ENCODE data around the gene EPX.
A peak's percentile ranks its signal among the peaks of the same experiment; 100 is the strongest.

Gene EPX

DNA sequence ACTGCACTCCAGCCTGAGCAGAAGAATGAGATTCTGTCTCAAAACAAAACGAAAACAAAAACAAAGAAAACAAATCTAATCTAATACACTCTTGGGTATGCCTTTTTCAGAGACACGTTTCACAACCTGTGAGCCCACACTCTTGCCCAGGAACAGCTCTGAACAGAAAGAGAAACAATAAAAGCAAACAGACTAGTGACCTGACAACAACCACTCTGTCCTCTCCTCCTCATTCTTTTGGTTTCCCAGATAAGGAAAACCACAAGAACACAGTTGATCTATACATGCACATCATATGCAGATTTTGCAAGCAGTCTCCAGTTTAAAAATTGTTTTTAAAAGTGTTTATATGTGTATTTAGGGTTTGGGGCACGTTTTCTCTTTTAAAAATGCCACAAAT lies 25.2 kb downstream of the EPX start:
- intact Hi-C loops (cut with DNase I): no loop called here
- no peak for DNase-seq

GRCh38 chr17:58219007-58219788 lies 26.7 kb downstream of the EPX start, which contains the start of gene MKS1:
MKS1 (minus strand) TSS chr17:58219255; CDS start chr17:58219230, 25 bp downstream.
- intact Hi-C loops (cut with DNase I): no loop called here

DNA sequence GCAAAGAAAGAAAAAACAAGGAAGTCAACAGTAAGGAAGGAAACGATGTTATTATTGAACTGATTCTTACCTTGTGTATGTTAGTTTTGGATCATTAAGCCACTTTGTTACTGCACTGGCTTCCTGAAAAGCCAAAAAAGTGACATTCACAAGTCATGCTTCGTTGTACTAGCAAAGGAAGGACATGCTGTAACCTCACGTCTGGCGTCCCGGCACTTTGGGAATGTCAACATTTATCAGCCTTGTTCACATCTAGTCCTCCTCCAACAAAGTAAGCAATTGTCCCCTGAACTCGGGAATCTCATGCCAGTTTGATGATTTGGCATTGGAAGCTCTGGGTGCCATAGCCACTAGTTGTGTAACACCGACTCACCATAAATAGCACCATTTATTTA lies 27.3 kb downstream of the EPX start:
- DNase-seq: peak in 4 of 42 donors; percentile 6 to 38 (median 14)
- intact Hi-C loops (cut with DNase I): no loop called here

More at GRCh38 chr17:58219007-58219788, 26.7 kb downstream of the EPX start, which contains the start of gene MKS1:
- DNase-seq: peak; percentile 91 to 98 (median 96)

DNA sequence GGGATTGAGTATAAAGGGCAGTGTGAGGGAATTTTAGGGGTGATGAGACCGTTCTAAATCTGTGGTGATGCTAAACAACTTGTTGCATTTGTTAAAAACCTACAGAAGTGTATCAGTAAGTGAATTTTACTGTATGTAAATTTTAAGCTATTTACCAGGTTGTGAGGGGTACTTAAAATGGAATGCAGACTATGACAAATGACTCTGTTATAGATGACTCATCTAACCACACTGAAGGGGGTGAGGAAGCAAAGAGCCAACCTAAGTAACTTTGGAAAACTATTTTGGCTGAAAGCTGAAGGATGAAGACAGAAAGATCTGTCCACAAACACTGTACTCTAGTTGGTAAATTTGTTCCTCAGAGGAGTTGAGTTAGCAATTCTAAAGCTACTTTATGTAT lies 31.8 kb downstream of the EPX start:
- no peak for DNase-seq
- intact Hi-C loops (cut with DNase I): no loop called here

- DNase-seq: no peak
- intact Hi-C loops (cut with DNase I): no loop called here
Measured at GRCh38 chr17:58227733-58228132, 35.2 kb downstream of the EPX start.

DNA sequence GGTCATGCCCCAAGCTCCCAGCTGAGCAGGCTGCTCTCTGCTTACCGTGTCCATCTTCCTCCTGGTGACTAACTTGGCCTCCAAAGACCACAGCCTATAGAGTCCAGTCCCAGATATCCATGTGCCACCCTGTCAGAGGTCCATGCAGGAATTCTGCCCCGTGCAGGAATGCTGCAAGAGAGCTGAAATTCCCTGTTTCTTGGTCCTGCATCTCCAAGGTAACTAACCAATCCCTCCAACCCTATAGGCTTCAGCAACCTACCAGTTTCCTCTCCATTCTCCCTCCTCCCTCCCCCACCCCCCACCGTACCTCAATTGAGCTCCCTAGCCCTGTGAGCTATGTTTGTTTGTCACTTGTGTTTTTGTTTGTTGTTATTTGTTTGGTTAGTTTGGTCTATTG lies 36.2 kb downstream of the EPX start:
- intact Hi-C loops (cut with DNase I): no loop called here
- no peak for DNase-seq

DNA sequence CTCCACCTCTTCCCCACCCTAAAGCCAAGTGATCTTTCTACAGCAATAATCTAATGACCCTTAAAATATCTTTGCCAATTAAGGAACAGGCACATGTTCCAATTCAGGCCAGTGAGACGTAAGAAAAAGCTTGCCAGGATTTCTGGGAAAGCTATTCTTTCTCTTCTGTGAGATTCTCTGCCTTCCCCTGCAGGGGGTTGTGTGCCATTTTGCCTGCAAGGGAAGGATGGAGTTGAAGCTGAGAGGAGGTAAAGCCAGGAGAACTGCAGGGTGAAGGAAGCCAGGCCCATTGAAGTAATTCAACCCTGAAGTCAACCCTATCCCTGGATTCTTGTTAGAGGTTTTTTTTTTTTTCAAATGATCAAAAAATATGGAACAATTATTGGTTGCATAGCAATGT lies 36.9 kb downstream of the EPX start:
- DNase-seq: no peak
- intact Hi-C loops (cut with DNase I): no loop called here

- DNase-seq: no peak
- intact Hi-C loops (cut with DNase I): no loop called here
Measured at GRCh38 chr17:58229881-58230280, 37.4 kb downstream of the EPX start.

GRCh38 chr17:58231641-58232040 lies 39.1 kb downstream of the EPX start:
- intact Hi-C loops (cut with DNase I): no loop called here
- no peak for DNase-seq

GRCh38 chr17:58232707-58233156 lies 40.2 kb downstream of the EPX start:
- intact Hi-C loops (cut with DNase I): no loop called here

GRCh38 chr17:58233543-58233942 lies 41.0 kb downstream of the EPX start:
- no peak for DNase-seq
- intact Hi-C loops (cut with DNase I): no loop called here

More at GRCh38 chr17:58232707-58233156, 40.2 kb downstream of the EPX start:
- DNase-seq: peak; percentile 14 to 93 (median 70)

DNA sequence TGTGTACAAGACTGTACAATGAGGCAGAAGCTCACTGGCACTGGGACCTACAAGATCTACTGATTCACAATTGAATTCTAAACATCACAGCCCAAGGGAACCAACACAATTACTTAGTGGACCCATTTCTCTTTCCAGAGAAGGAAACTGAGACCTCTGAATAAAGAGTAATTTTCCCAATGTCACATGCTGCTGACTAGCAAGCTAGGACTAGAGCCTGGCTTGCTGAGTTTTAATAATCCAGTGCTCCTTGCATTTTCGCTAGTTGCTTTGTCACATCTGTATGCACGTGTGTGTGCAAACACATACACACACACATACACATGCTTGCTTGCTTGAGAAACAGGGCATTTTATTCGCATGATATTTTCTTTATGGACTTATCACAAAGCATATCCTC lies 42.0 kb downstream of the EPX start:
- intact Hi-C loops (cut with DNase I): no loop called here

DNA sequence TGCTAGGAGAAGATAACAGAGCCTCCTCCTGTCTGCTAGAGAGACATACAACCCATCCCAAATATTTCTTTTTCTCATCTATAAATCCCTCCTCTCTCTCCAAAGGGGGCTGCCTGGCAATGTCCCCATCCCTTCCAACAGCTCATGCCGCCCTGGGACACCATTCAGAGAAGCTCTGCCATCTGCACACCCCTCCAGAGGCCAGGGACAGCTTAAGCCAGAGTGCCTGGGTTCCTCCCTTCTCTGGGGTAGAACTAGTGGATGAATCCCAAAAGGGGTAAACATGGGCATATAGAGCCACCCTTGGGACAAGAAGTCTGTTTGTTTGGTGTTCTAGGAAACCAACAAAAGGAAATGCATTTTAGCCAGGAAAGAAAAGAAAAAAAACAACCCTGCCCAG lies 43.3 kb downstream of the EPX start:
- DNase-seq: no peak
- intact Hi-C loops (cut with DNase I): no loop called here

More for the DNA sequence above, 42.0 kb downstream of the EPX start:
- no peak for DNase-seq

DNA sequence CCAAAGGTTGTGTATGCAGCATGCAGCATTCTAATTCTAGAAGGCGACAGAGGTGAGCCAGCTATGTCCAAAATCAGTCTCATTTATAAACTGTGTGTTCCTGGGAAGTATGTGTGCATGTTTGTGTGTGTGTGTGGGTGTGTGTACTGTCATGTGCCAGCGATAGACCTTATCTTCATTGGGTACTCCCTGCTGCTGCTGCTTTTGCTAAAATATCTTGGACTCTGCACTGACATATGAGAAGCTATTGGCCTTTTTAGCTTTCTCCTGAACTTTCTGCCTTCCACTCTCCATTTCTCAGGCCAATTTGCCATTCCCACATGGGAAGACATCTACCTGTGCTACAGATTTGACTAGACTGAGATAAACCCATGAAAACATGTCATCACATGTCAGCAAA lies 43.9 kb downstream of the EPX start:
- DNase-seq: no peak

DNA sequence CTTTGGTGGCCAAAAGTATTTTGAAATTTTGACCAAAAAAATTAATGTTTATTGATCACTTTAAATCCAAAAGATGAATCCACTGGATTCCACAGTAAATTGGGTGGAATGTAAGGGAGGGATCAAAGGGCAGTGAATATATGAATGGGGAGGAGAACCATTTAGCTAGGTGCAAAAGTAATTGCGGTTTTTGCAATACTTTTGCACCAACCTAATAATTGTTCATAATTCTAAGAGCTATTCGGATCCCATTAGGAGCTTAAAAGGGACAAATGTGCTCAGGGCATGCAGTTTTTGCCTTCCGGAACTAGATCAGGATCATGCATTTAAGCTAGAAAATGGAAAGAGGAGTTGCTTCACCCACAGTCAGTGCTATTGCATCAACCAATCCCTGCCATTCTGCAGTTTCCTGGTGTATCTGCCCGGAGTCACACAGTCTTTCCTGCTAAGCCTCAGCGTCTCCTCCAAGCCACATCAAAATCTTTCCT lies 45.7 kb downstream of the EPX start, which contains the start of gene LPO:
TSS of gene LPO (plus strand) at position 438 of the 488 bp plus-strand sequence. CDS start 4,396 bp downstream, outside the sequence.
- DNase-seq: no peak
- intact Hi-C loops (cut with DNase I): no loop called here

More for the DNA sequence above, 43.9 kb downstream of the EPX start:
- intact Hi-C loops (cut with DNase I): no loop called here

GRCh38 chr17:58239987-58240386 lies 47.5 kb downstream of the EPX start:
- no peak for DNase-seq
- intact Hi-C loops (cut with DNase I): no loop called here

GRCh38 chr17:58242171-58242784 lies 49.8 kb downstream of the EPX start:
- intact Hi-C loops (cut with DNase I): no loop called here
- DNase-seq: no peak

- intact Hi-C loops (cut with DNase I): no loop called here
- no peak for DNase-seq
Measured at GRCh38 chr17:58244963-58245362, 52.4 kb downstream of the EPX start.

DNA sequence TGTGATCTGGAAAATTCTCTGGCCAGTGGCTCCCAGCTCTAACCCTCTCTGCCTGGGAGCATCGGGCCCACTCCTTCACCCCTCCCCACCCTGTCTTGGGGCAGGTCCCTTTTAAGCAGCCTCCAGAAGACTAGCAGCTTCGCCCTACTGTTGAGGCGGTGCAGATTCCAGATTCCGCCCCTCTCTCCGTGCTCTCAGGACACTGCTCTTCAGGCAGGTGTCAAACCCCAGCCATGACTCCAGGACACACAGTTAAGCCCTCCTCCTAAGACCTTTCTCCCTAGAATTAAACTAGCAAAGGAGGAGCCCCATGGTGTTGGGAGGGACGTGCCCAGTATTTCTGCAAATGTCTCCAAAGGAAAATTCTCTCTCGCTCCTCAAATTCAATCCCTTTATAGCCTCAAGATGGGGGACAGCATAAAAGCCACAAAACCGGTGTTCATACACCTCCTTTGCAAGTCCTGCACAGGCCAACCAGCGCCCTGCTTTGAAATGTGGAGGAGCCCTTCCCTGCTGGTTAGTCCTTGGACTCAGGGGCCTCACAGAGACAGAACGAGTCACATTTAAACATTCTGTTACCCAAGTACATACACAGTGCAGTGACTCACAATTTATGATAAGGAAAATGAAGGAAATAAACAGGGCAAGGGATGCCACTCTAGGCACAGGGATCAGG lies 53.0 kb downstream of the EPX start:
- DNase-seq: no peak
- intact Hi-C loops (cut with DNase I): no loop called here

Measured in head of caudate nucleus (tissue), 42 donors.